Cerebellar nuclear complex (tissue), 1 donor: Measurements from ENCODE around the gene TARP.

Source experiments
- DNase-seq, 2 experiments: peaks; one replicate each; lab custom pipeline; 2025; lab: John Stamatoyannopoulos, UW

TARP gene

GRCh38 chr7:38273286-38273995 lies at the start of gene TARP:
Gene TARP (minus strand): TSS chr7:38273636.
- DNase-seq = no peak

GRCh38 chr7:38323156-38323555 lies 49.7 kb upstream of the TARP start:
- no peak for DNase-seq

- no peak for DNase-seq
These were observed 49.0 kb upstream of the TARP start for GRCh38 chr7:38322461-38322860.

- DNase-seq = no peak
These were observed 48.5 kb upstream of the TARP start for GRCh38 chr7:38321967-38322366.

GRCh38 chr7:38321515-38321944 lies 48.1 kb upstream of the TARP start:
- no peak for DNase-seq

GRCh38 chr7:38321050-38321449 lies 47.6 kb upstream of the TARP start:
- DNase-seq = no peak

- no peak for DNase-seq
These were observed 46.4 kb upstream of the TARP start for GRCh38 chr7:38319873-38320272.

GRCh38 chr7:38318803-38319416 lies 45.5 kb upstream of the TARP start:
- DNase-seq = no peak

- no peak for DNase-seq
These were observed 44.8 kb upstream of the TARP start for GRCh38 chr7:38318241-38318640.

- DNase-seq = no peak
These were observed 44.1 kb upstream of the TARP start for GRCh38 chr7:38317515-38317914.

- no peak for DNase-seq
These were observed 43.4 kb upstream of the TARP start for GRCh38 chr7:38316733-38317360.

GRCh38 chr7:38315410-38315809 lies 42.0 kb upstream of the TARP start:
- no peak for DNase-seq

- DNase-seq = no peak
These were observed 39.4 kb upstream of the TARP start for GRCh38 chr7:38312821-38313220.

GRCh38 chr7:38311329-38311937 lies 38.0 kb upstream of the TARP start:
- no peak for DNase-seq

- DNase-seq = no peak
These were observed 37.2 kb upstream of the TARP start for GRCh38 chr7:38310591-38311101.

GRCh38 chr7:38309555-38309954 lies 36.1 kb upstream of the TARP start:
- no peak for DNase-seq

GRCh38 chr7:38308140-38308539 lies 34.7 kb upstream of the TARP start:
- no peak for DNase-seq

- DNase-seq = no peak
These were observed 34.2 kb upstream of the TARP start for GRCh38 chr7:38307640-38308039.

- DNase-seq = no peak
These were observed 33.5 kb upstream of the TARP start for GRCh38 chr7:38306914-38307313.

GRCh38 chr7:38306171-38306570 lies 32.7 kb upstream of the TARP start:
- DNase-seq = no peak

- DNase-seq = no peak
These were observed 30.4 kb upstream of the TARP start for GRCh38 chr7:38303866-38304265.

- DNase-seq = no peak
These were observed 26.7 kb upstream of the TARP start for GRCh38 chr7:38300175-38300574.
